Measurements from ENCODE around the gene SLC25A41.

- TF ChIP-seq TARDBP (IDR thresholded peaks at IDR 0.05), result no peak
- TF ChIP-seq NR2C2 (CRISPR knock-in tag; IDR thresholded peaks at IDR 0.05), result no peak
- TF ChIP-seq NR2C2 (tag; IDR thresholded peaks at IDR 0.05), result no peak
- no peak for TF ChIP-seq ZNF695 (CRISPR knock-in tag; IDR thresholded peaks at IDR 0.05)
- no peak for TF ChIP-seq NBN (IDR thresholded peaks at IDR 0.05; ENCODE audit: low read depth)
- no peak for TF ChIP-seq POLR2A (conservative IDR thresholded peaks at IDR 0.05)
- TF ChIP-seq, protein P1, sequence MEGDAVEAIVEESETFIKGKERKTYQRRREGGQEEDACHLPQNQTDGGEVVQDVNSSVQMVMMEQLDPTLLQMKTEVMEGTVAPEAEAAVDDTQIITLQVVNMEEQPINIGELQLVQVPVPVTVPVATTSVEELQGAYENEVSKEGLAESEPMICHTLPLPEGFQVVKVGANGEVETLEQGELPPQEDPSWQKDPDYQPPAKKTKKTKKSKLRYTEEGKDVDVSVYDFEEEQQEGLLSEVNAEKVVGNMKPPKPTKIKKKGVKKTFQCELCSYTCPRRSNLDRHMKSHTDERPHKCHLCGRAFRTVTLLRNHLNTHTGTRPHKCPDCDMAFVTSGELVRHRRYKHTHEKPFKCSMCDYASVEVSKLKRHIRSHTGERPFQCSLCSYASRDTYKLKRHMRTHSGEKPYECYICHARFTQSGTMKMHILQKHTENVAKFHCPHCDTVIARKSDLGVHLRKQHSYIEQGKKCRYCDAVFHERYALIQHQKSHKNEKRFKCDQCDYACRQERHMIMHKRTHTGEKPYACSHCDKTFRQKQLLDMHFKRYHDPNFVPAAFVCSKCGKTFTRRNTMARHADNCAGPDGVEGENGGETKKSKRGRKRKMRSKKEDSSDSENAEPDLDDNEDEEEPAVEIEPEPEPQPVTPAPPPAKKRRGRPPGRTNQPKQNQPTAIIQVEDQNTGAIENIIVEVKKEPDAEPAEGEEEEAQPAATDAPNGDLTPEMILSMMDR (IDR thresholded peaks at IDR 0.05 in 2 of 3, conservative IDR thresholded peaks at IDR 0.05 in 1 of 3; ENCODE audit: insufficient read depth in 2 of 3, low read depth in 1 of 3, low read length in 3 of 3), result no peak
- TF ChIP-seq RAD21 (CRISPR knock-in tag; conservative IDR thresholded peaks at IDR 0.05 in 1 of 2, IDR thresholded peaks at IDR 0.05 in 1 of 2), result no peak
- no peak for TF ChIP-seq STAT5A (IDR thresholded peaks at IDR 0.05; ENCODE audit: borderline replicate concordance, low read length)
- no peak for TF ChIP-seq CEBPB (tag; IDR thresholded peaks at IDR 0.05)
- TF ChIP-seq KAT2B (IDR thresholded peaks at IDR 0.05; ENCODE audit: low read depth, low read length), result no peak
- TF ChIP-seq POLR2AphosphoS2 (IDR thresholded peaks at IDR 0.05; ENCODE audit: low read length), result no peak
- TF ChIP-seq, protein P2, sequence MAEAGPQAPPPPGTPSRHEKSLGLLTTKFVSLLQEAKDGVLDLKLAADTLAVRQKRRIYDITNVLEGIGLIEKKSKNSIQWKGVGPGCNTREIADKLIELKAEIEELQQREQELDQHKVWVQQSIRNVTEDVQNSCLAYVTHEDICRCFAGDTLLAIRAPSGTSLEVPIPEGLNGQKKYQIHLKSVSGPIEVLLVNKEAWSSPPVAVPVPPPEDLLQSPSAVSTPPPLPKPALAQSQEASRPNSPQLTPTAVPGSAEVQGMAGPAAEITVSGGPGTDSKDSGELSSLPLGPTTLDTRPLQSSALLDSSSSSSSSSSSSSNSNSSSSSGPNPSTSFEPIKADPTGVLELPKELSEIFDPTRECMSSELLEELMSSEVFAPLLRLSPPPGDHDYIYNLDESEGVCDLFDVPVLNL (CRISPR knock-in tag; IDR thresholded peaks at IDR 0.05; ENCODE audit: low read depth), result no peak
- TF ChIP-seq POLR3A (IDR thresholded peaks at IDR 0.05; ENCODE audit: borderline replicate concordance, extremely low read depth, insufficient read depth, insufficient read length), result no peak
- no peak for TF ChIP-seq POLR2AphosphoS5 (IDR thresholded peaks at IDR 0.05; ENCODE audit: control insufficient read depth, insufficient read depth, low read depth, low read length)
Observed at GRCh38 chr19:6392221-6393073, 41.1 kb downstream of the SLC25A41 start.
